Endothelial cell of umbilical vein (primary cell): ENCODE data around the gene TBATA. TPM values are rescaled to one million over a fixed set of nuclear protein-coding genes. Genes with fewer than 3 reads are reported as not detected.

ENCODE experiments used
- BruUV-seq: library from RNA; stranded (reverse); fragments of 400-500 nt; replicated peaks from 2 replicates; lab custom pipeline; 2021; lab: Mats Ljungman, UMichigan
- CTCF ChIA-PET: fragments of 300-600, 350-600 bp; sonication (Branson Sonifier 250); formaldehyde crosslinking; loops from one replicate; lab custom pipeline; 2021; ENCODE audit warnings: antibody characterized with exemption, inconsistent platforms; lab: Charles Lee
- POLR2A ChIA-PET: fragments of 300-600, 350-600 bp; sonication (Branson Sonifier 250); formaldehyde crosslinking; loops from one replicate; lab custom pipeline; 2021; ENCODE audit warnings: antibody characterized with exemption, inconsistent platforms; lab: Charles Lee
- DNase-seq: peaks from one replicate; pipeline ENCODE4 v3.0.0-alpha.2; 2011; ENCODE audit warnings: low read depth, low spot score
- FAIRE-seq: peaks from 2 replicates; lab custom pipeline; 2011; peaks lifted over from hg19 to GRCh38; lab: Jason Lieb, UNC
- H2AFZ ChIP-seq: 2 replicates; pipeline ENCODE4 v1.6.0; 2012; ENCODE audit warnings: low read depth, low read length, control low read depth, inconsistent platforms
- H3K27ac ChIP-seq: 2 replicates; pipeline ENCODE4 v1.5.1; 2011; ENCODE audit warnings: low read depth, mild to moderate bottlenecking, control low read depth, low read length, moderate library complexity; ENCODE audit not compliant: insufficient read depth
- H3K27me3 ChIP-seq, 2 experiments: 2 replicates each; pipeline versions ENCODE4 v1.6.0 to v1.6.1; 2011; ENCODE audit warnings: low read length in 2 of 2, mixed read lengths in 1 of 2; ENCODE audit not compliant: control insufficient read depth in 2 of 2, insufficient read depth in 2 of 2
- H3K36me3 ChIP-seq, 2 experiments: 2 replicates in 1 of 2; 3 replicates in 1 of 2; pipeline ENCODE4 v1.5.1; 2011; ENCODE audit warnings: low read length in 2 of 2, mild to moderate bottlenecking in 1 of 2, moderate library complexity in 1 of 2; ENCODE audit not compliant: control insufficient read depth in 2 of 2, insufficient read depth in 2 of 2; ENCODE audit errors: extremely low read depth in 1 of 2
- H3K4me1 ChIP-seq: 3 replicates; pipeline ENCODE4 v1.5.1; 2011; ENCODE audit warnings: mild to moderate bottlenecking, low read length; ENCODE audit not compliant: control insufficient read depth, insufficient read depth; ENCODE audit errors: extremely low read depth
- H3K4me2 ChIP-seq: 2 replicates; pipeline ENCODE4 v1.6.1; 2011; ENCODE audit warnings: low read length, control low read depth, mixed read lengths; ENCODE audit not compliant: insufficient read depth
- H3K4me3 ChIP-seq, 3 experiments: fragments of 200-600 bp in 1 of 3; sonication (generic), shearing (Covaris generic) in 1 of 3; replicated peaks in 1 of 3; 2 replicates each; pipeline ENCODE4 v1.5.1; 2011 to 2016; ENCODE audit warnings: control low read depth in 3 of 3, low read length in 3 of 3, mild to moderate bottlenecking in 2 of 3, inconsistent platforms in 1 of 3, low read depth in 1 of 3, moderate library complexity in 1 of 3; ENCODE audit not compliant: insufficient read depth in 1 of 3
- H3K79me2 ChIP-seq: 2 replicates; pipeline ENCODE4 v1.6.0; 2012; ENCODE audit warnings: low read length, inconsistent platforms; ENCODE audit not compliant: control insufficient read depth, insufficient read depth
- H3K9ac ChIP-seq: replicated peaks from 2 replicates; pipeline ENCODE3; 2011; ENCODE audit warnings: low read length, control low read depth; ENCODE audit not compliant: insufficient read depth; ENCODE audit errors: extremely low read depth
- H3K9me1 ChIP-seq: replicated peaks from 3 replicates; pipeline ENCODE4 v1.6.0; 2011; ENCODE audit warnings: mild to moderate bottlenecking, low read length; ENCODE audit not compliant: control insufficient read depth, insufficient read depth; ENCODE audit errors: extremely low read depth
- H3K9me3 ChIP-seq: replicated peaks from 2 replicates; pipeline ENCODE4 v1.5.1; 2012; ENCODE audit warnings: low read length, inconsistent platforms; ENCODE audit not compliant: control insufficient read depth, insufficient read depth
- H4K20me1 ChIP-seq: replicated peaks from 2 replicates; pipeline ENCODE3; 2011; ENCODE audit warnings: mild to moderate bottlenecking, low read length; ENCODE audit not compliant: control insufficient read depth, insufficient read depth; ENCODE audit errors: extremely low read depth
- CTCF ChIP-seq, 2 donors: IDR thresholded peaks; 1 replicate in 1 of 2; 2 replicates in 1 of 2; pipeline ENCODE4 v1.5.1; 2011; ENCODE audit warnings: low read length in 2 of 2, mild to moderate bottlenecking in 2 of 2, moderate library complexity in 2 of 2, control low read depth in 1 of 2, inconsistent platforms in 1 of 2, low read depth in 1 of 2; ENCODE audit not compliant: insufficient read depth in 1 of 2; ENCODE audit errors: extremely low read depth in 1 of 2
- EZH2 ChIP-seq: IDR thresholded peaks from 2 replicates; pipeline ENCODE4 v1.6.1; 2012; ENCODE audit warnings: borderline replicate concordance, low read depth, mild to moderate bottlenecking, moderate library complexity, low read length, inconsistent platforms; ENCODE audit not compliant: severe bottlenecking
- FOS ChIP-seq: IDR thresholded peaks from 2 replicates; pipeline ENCODE4 v1.6.1; 2011; ENCODE audit warnings: mild to moderate bottlenecking, low read length, moderate library complexity, borderline replicate concordance; ENCODE audit not compliant: insufficient read depth
- GATA2 ChIP-seq: IDR thresholded peaks from 2 replicates; pipeline ENCODE4 v1.7.0; 2011; ENCODE audit warnings: low read depth, mild to moderate bottlenecking, moderate library complexity, mixed read lengths, low read length; ENCODE audit not compliant: insufficient read length, insufficient read depth
- JUN ChIP-seq: IDR thresholded peaks from 2 replicates; pipeline ENCODE4 v1.6.1; 2011; ENCODE audit warnings: borderline replicate concordance, low read depth; ENCODE audit not compliant: insufficient read length, insufficient read depth
- MYC ChIP-seq: IDR thresholded peaks from one replicate; pipeline ENCODE4 v1.6.1; 2011; ENCODE audit warnings: mild to moderate bottlenecking, low read depth, low read length
- POLR2A ChIP-seq: IDR thresholded peaks from 2 replicates; pipeline ENCODE4 v1.6.1; 2012; ENCODE audit warnings: low read depth, mild to moderate bottlenecking, control low read depth, low read length
- POLR2AphosphoS5 ChIP-seq: IDR thresholded peaks from 2 replicates; pipeline ENCODE4 v1.6.1; 2012; ENCODE audit warnings: low read depth, mild to moderate bottlenecking, control low read depth, low read length, moderate library complexity; ENCODE audit not compliant: insufficient read depth
- dilution Hi-C: fragments of 300-500 bp; cut with MboI; formaldehyde crosslinking; loops from one replicate; pipeline ENCODE4 v1.15.0; 2019; ENCODE audit warnings: low sequenced_read_pairs; ENCODE audit not compliant: extremely low pct_ligation_motif_present
- intact Hi-C: fragments of 100-400 bp; cut with micrococcal nuclease; formaldehyde crosslinking; loops from one replicate; pipeline ENCODE4 v1.10.0; 2022
- polyA plus RNA-seq, 4 experiments: library from polyadenylated mRNA; depleted of rRNA in 3 of 4; stranded (reverse) in 3 of 4; unstranded in 1 of 4; fragments of >200 nt; gene quantifications; 2 replicates each; pipeline versions ENCODE4 v1.2.1 to v1.2.3, GENCODE V29; 2011 to 2012; ENCODE audit warnings: missing spikeins in 1 of 4
- total RNA-seq: library from RNA; stranded (reverse); gene quantifications from 2 replicates; pipeline ENCODE4 v1.2.3, GENCODE V29; 2021
- TF ChIP-seq, protein P1 (sequence below): IDR thresholded peaks from 2 replicates; pipeline ENCODE4 v1.6.1; 2011; ENCODE audit not compliant: insufficient read depth, insufficient read length

TBATA gene
- total and polyA plus RNA-seq, 2 donors (not counting 3 experiments of a cell fraction or from before 2014, with no cell fraction given) = not detected

DNA sequence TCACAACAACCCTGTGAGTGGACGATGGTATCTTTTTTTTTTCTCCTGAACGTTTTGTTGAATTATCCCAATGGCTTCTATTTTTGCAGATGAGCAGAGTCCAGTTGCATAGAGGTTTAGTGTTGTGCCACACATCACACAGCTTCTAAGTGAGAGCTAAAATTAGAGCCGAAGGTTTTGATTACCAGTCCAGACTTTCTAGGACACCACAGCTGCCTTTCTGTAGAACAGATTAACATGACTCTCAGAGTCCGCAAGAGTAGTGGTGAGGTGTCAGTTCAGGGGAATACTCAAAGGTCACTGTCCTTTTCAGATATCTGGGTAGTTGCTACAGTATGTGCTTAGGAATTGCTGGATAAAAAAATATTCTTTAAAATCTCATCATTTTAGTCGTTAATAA lies 44.4 kb upstream of the TBATA start:
- Histone ChIP-seq H3K4me2 (no peak overlapping the region), H3K9me3 (no peaks in the 10 kb centered on the region), H2AFZ (no peak overlapping the region), H4K20me1 (no peaks in the 10 kb centered on the region), H3K79me2 (peaks cover 21% of the 10 kb centered on the region), H3K27me3 (no peaks in the 10 kb centered on the region), H3K4me3 (no peak overlapping the region), H3K4me1 (peaks cover 33% of the 10 kb centered on the region), H3K27ac (no peak overlapping the region), H3K36me3 (peaks cover 0 to 3% of the 10 kb centered on the region in 2 experiments), H3K9ac (peak overlapping the region; percentile 12), H3K9me1 (no peaks in the 10 kb centered on the region)
- intact Hi-C loops = no loop called here
- DNase-seq = no peak
- ChIA-PET POLR2A (interaction anchor here (0.6 kb wide), 1 partner anchor 10 kb away, joined by 3 read pairs; no protein-coding TSS in a partner anchor), CTCF (no interaction called here)
- BruUV-seq = no TSS peak
- TF ChIP-seq GATA2 = no peak
- no peak for TF ChIP-seq FOS
- no peak for TF ChIP-seq CTCF (IDR thresholded peaks at IDR 0.05; ENCODE audit: extremely low read depth in 1 of 2, insufficient read depth in 1 of 2, low read depth in 1 of 2, low read length in 2 of 2)
- TF ChIP-seq JUN = no peak
- TF ChIP-seq, protein P1, sequence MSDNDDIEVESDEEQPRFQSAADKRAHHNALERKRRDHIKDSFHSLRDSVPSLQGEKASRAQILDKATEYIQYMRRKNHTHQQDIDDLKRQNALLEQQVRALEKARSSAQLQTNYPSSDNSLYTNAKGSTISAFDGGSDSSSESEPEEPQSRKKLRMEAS = no peak
- TF ChIP-seq MYC = no peak
- TF ChIP-seq POLR2A = no peak
- no peak for TF ChIP-seq POLR2AphosphoS5
- TF ChIP-seq EZH2 = no peak
- FAIRE-seq = no peak
- dilution Hi-C loops = no loop called here
